RKO (cell line): ENCODE data around the gene FKBP1A.

Experiments
- DNase-seq: peaks from one replicate; pipeline ENCODE4 v3.0.0-alpha.2; 2016; ENCODE audit warnings: low spot score

The FKBP1A gene

DNA sequence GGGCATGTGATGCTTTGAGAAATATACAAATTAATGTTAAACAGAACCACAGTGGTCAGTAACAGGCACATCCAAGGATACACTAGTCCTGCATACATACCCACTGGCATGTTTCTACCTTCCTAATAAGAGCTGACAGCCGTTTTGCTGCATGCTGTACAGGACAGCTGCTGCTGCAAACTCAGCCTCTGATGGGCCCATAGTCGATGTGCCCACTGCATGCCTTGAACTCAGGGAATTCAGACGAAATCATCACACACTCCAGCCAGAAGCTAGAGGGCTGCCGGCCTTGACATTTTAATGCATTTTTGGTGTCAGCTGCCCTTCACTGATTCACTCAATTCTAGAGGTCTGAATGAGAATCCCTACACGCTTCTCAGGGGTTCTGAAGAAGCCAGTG is 29.3 kb downstream of the FKBP1A start:
- no peak for DNase-seq

DNA sequence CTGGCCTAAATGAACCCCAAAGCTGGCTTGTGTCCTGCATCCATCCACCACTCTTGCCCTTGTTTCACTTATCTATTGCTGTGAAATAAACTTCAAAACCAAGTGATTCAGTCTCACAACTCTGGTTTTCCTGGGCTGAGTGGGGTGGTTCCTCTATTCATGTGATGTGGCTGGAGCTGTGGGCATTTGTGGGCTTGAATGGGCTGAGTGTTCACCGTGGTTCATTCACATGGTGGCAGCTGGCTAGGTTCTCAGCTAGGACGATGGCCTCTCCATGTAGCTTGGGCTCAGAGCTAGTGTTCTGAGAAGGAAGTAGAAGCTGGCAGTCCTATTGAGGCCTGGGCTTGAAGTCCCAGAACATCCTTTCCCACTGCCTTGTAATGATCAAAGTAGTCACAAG is 30.4 kb downstream of the FKBP1A start:
- no peak for DNase-seq

- DNase-seq, result no peak
These were observed 32.6 kb downstream of the FKBP1A start for GRCh38 chr20:1360094-1360846.

DNA sequence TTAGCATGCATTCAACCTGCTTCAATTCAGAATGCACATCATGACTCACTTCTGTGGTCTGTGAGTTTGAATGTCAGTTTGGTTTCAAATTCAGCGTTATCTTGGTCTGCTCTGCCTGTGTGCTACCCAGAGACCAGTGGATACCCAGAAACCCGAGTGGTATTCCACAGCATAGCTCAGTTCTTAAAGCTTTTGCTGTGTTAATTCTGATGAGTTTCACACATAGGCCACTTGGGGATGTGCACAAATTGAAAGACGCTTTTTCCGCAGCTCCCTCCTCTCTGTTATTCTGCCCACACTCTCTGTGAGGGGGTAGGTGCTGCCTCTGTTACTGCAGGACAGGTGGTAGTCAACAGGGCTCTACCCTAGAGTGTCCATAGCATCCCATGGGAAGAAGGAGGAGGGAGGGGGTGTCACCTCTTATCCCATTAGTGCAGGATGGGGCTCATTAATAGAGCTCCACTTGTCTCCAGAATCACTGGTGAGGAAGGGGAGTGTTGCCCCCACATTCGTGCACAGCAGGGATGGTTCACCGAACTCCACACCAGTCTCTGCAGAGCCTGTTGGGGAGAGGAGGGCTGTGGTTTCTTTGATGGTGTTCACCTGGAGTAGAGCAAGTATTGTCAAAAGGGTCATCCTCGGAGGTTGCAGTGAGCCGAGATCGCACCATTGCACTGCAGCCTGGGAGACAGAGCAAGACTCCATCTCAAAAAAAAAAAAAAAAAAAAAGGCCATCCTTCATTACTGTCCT is 34.8 kb downstream of the FKBP1A start:
- no peak for DNase-seq

GRCh38 chr20:1353956-1354355 is 38.9 kb downstream of the FKBP1A start:
- no peak for DNase-seq

DNA sequence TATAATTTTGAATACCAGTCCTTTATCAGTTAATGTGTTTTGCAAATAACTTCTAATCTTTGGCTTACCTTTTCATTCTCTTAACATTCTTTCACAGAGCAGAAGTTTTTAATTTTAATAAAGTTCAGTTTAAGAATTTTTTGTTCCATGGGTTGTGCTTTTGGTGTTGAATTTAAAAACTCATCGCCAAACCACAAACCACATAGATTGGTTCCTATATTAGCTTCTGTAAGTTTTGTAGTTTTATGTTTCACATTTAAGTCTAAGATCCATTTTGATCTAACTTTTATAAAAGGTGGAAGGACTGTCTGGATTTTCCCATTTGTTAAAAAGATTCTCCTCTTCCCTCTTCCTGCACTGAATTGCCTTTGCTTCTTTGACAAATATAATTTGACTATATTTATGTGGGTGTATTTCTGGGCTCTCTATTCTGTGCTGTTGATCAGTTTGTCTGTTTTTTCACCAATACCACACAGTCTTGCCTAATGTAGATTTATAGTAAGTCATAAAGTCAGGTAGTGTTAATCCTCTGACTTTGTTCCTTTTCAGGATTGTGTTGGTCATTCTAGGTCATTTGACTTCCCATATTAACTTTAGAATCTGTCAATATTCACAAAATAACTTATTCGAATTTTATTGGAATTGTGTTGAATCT is 46.4 kb downstream of the FKBP1A start:
- DNase-seq, result no peak

GRCh38 chr20:1345756-1346093 is 47.1 kb downstream of the FKBP1A start:
- no peak for DNase-seq

- no peak for DNase-seq
These were observed 47.7 kb downstream of the FKBP1A start for GRCh38 chr20:1345030-1345755.

GRCh38 chr20:1343446-1344124 is 49.3 kb downstream of the FKBP1A start:
- peak; percentile 47 for DNase-seq

- no peak for DNase-seq
These were observed 51.1 kb downstream of the FKBP1A start for GRCh38 chr20:1341561-1342265.

DNA sequence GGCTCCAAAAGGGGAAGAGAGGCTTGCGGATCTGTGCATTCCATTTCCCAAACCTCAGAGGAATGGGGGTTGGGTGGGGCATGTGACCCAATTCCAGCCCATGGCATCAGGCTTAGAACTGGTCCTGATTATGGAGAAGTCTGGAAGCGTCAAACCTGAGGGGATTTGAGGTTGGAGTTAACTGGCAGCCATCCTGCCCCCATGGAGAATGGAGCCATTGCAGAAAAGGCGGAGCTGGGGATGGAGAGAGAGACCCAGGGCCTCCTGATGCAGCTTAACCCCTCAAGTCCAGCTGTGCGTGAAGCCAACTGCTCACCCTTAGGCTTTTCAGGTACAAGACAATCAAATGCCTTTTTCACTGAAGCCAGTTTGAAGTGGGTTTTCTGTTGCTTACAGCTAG is 54.1 kb downstream of the FKBP1A start:
- DNase-seq, result no peak

- DNase-seq, result no peak
These were observed 54.8 kb downstream of the FKBP1A start for GRCh38 chr20:1338096-1338495.

GRCh38 chr20:1337441-1337840 is 55.4 kb downstream of the FKBP1A start:
- no peak for DNase-seq

DNA sequence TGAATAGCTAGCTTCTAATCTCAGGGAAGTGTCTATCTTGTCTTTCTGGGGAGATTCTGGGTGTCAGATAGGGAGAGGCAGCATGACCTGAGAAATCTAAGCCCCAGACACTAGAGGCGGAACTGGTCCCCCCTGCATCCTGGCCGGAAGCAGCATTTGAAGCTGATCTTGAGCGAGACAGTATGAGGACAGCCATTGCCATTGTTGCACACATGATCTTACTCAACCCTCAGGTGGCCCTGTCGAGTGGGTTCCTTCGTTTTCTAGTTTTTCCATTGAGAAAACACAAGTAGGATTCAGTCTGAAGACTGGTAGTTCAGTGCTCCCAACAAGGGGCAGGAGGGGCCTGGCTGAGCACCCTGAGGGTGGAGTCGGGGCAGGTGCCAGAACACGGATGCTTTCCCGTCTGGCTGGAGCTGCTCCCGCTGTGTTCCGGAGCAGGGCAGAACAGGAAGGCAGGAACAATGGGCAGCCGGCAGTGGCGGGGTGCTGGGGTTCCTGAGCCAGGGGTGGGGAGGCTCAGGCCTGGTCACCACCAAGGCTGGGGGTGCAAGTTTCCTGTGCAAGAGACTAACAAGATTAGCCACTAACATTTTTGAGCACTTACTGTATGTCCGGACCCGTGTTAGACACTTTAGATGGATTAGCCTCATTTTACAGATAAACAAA is 56.0 kb downstream of the FKBP1A start:
- DNase-seq, result no peak

DNA sequence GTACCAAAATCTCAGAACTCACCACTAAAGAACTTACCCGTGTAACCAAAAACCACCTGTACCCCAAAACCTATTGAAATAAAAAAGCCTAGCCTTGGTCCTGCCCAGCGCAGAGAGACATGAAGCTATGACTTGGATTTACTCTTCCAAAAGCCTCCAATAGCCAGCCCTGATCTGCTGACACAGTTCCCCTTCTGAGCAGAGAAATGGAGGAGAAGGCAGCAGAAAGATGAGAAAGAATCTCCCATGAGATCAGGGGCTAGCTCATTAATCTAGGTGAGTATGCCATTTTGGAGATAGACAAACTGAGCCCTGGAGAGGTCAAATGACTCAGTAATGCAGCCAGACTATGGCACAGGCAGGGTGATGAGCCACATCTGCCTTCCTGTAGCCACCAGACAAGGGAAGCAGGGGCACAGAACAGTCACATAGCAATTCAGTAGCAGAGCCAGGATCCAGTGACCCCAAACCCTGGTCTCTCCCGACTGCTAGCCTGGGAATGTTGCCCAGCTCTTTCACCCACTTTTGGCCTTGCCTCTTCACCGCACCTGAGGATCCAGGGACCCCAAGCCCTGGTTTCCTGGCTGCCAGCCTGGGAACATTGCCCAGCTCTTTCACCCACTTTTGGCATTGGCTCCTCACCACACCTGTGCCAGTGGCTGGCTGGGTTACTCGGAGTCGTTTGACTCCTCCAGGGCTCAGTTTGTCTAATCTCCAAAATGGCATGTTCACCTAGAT is 56.7 kb downstream of the FKBP1A start:
- DNase-seq, result no peak

DNA sequence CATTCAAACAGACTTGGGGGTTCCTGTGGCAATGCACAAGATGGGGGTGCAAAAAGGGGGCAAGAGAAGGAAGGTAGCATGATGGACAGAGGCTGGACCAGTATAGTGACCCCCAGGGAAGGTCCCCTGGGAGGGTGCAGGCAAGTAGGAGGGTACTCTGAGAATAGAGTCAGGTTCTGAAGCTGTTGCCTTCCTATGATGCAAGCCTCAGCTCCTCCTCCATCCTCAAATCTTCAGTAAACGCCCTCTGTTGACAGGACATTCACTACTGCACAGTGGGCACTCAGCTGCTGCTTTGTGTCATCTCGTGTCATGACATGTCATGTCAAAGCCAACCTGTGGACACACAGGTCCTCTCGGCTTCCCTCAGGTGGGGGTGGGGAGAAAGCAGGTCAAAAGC is 58.1 kb downstream of the FKBP1A start:
- peak; percentile 33 for DNase-seq

DNA sequence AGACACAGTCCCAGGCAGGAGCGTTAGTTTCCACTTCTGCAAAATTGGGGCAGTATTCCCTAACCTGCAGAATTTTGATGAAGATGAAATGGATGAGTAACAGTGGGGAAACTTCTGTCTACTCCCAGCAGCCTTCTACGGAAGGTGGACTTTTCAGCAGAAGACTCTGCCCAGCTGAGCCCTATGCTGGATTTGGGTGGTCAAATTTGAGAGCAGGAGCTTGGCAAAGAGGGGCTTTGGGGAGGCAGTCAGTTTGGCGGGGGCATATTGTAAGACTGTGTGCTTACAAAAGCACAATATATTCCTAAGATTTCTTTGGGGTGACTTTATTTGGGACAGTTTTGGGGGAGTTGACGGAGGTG is 58.5 kb downstream of the FKBP1A start:
- no peak for DNase-seq

DNA sequence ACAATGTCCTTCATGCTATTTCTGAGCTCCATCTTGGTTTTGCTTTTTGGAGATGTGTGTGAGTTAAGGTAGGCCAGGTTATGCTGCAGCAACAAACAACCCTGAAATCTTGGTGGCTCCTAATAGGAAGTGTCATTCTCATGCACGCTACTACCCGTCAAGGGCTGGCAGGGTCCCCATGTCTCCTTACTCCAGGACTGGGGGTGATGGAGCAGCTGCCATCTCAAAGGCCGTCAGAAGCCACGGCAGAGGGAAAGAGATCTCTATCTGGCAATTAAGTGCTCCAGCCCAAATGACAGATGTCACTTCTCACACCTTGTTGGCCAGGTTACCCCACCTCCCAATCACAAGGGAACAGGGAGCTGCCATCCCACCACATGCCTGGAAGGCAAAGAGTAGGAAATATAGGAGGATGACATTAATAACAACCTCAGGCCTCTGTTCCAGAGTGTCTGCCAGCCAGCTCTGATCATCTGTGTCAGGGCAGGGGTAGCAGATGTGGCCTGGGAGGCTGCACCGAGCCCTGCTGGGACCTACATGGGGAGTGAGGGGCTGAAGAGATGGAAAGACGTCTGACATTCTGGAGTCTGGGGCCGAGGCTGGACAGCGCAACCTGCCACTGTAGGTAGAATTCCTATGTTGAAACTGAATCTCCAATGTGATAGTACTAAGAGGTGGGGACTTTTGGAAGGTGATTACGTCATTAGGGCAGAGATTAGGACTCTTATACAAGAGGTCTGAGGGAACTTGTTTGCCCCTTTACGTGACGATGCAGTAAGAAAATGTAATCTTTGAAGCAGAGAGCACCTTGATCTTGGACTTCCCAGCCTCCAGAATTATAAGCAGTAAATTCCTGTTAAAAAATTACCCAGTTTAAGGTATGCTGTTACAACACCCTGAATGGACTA is 59.1 kb downstream of the FKBP1A start:
- DNase-seq, result no peak

GRCh38 chr20:1332749-1333300 is 60.0 kb downstream of the FKBP1A start:
- DNase-seq, result no peak
